COLO829 (cell line): ENCODE data around the gene RNASEH1.

ENCODE experiments used
- DNase-seq: peaks from one replicate; pipeline ENCODE4 v3.0.0; 2012; ENCODE audit warnings: low spot score

Gene RNASEH1, protein sequence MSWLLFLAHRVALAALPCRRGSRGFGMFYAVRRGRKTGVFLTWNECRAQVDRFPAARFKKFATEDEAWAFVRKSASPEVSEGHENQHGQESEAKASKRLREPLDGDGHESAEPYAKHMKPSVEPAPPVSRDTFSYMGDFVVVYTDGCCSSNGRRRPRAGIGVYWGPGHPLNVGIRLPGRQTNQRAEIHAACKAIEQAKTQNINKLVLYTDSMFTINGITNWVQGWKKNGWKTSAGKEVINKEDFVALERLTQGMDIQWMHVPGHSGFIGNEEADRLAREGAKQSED

DNA sequence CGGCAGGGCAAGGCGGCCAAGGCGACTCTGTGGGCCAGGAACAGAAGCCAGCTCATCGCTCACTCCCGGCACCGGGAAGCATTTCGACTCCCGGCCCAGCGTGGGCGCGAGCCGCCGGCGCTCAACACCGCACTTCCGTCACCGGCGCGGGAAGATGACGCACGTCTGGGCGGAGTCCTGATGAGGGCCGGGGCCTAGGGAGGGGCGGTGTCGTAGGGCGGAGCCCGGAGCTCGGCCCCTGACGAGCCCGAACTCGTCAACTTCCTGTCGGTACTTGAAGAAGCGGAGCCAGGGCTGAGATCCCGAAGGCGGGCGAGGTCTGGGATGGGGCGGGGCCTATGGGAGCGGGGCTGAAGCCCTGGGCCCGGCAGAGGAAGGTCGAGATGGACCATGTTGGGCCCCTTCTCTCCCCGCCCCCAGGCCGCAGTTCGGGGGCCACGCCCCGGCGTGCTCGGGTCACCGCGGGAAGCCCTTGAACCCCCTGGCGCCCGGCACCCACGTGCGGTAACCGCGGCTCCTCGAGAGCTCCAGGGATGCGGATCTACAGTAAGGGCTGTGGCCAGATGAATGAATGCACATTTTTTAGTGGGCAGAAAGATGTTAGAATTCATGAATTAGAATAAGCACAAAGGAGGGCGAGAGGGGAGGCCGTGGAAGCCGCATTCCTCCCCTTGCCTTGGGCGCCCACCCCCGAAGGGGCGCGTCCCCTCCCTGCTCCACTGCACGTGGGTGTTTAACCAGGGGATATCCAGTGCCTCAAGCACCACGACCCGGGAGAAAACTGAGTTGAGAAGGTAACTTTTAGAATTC lies at the start of gene RNASEH1:
Gene RNASEH1 (minus strand): TSS at position 129 of the 810 bp plus-strand sequence. CDS start 73 bp downstream, at position 56.
- peak; percentile 100 for DNase-seq

GRCh38 chr2:3606370-3607201 lies 48.5 kb upstream of the RNASEH1 start:
- DNase-seq: no peak

DNA sequence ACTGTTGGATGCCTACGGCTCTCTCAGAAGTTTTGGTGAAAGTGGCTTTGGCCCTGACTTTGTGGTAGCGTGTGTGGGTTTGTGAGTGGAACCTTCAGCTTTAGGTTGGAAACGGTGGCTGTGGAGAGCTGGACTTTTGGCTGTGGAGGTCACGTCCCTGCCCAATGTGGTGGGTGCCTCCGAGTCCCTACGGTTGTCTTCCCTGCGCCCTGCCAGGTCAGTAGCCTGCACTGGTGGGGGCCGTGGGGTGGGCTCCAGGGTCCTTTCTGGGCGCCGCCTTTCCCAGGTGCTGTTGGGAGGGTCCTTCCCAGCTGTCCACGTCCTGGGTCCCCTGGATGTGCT lies 47.9 kb upstream of the RNASEH1 start:
- DNase-seq: no peak

GRCh38 chr2:3604991-3605961 lies 47.1 kb upstream of the RNASEH1 start:
- DNase-seq: peak; percentile 89

- no peak for DNase-seq
Observed at GRCh38 chr2:3604207-3604877, 46.2 kb upstream of the RNASEH1 start.

DNA sequence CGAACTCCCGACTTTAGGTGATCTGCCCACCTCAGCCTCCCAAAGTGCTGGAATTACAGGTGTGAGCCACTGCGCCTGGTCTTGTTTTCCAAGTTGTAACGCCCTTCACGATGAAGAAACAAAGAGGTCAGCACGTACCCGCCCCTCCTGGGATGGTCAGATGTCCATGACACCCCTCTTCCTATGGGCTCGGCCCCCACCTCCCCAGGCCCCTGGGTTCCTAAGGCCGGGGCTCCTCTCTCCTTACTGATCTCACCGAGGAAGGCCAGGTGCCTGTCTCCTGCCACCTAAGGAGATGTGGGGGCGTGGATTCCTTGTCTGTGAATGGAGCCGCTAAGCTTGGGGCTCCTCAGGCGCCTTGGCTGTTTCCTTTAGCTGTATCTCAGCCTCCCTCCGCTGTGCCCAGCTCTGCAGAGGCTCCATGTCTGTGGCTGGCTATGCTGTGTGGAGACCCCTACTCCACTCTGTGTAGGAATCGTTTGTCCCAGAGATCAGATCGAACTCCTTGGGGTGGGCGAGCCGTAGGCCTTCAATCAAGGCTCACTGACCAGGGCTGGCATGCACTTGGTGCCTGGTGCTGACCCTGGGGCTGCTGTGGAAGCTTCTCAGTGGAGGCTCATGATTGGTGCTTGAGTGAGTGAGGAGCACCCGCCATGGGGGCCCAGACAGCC lies 45.5 kb upstream of the RNASEH1 start:
- no peak for DNase-seq

DNA sequence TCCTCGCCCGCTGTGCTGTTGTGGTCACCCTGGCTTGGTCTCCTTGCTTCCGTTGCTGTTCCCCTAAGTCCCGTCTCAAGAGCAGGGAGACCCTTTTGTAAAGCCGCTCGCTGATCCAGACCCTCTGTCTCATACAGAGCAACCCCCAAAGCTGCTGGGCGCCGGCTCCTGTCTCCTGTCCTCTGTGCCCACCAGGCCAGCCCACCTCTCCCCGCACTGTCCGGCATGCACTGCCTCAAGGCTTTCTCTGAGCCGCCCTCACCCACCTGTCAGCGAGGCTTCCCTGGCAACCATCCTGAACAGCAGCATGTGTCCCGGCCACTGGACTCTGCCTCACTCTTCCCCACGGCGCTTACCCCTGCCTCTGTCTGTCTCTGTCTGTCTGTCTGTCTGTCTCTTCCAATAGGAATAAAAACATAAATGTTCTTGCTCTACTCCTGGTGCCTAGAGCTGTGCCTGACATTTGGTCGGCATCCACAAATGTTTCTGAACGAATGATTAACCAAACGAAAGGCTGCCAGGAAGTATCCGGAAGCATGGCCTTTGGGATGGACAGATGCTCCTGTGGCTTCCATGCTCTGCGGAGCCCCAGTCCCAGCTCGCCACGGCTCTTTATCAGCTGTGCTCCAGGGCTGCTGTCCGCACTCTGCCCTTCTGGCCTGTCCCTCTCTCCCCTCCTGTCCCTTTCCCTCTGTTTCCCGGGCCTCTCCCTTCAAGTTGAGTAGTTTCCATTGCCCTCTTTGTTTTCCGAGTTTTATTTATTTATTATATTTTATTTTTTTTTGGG lies 44.6 kb upstream of the RNASEH1 start:
- no peak for DNase-seq

DNA sequence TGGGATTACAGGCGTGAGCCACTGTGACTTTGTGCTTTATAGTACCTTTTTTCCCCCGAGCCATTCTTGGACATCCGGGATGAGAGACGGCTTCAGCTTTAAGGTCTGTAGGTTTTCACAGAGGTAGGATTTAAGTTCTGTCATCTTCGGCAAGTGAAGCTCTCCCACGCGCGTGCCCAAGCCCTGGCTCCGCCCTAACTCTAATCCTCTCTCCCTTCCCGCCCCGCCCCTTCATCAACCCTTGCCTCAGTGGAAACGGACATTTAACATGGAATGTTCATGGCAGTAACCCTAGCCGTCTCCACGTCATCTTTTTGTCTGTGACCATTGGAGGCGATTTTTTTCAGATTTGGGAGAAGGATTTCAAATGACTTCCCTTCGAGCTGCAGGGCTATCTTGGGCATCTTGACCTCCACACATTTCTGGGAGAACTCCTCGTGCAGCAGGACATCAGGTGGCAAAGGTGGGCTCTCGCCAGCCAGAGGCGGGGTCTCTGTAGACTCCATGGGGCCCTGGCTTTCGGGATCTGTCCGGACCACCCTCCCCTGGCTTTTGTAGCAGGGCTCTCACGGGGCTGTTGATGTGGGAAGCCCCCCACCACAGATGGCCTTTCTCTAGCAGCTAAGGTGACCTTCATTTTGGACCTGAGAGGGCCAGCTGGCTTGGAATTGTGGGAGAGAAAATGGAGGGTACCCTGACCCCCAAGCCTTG lies 43.6 kb upstream of the RNASEH1 start:
- no peak for DNase-seq

- DNase-seq: no peak
Observed at GRCh38 chr2:3600256-3600855, 42.2 kb upstream of the RNASEH1 start.

DNA sequence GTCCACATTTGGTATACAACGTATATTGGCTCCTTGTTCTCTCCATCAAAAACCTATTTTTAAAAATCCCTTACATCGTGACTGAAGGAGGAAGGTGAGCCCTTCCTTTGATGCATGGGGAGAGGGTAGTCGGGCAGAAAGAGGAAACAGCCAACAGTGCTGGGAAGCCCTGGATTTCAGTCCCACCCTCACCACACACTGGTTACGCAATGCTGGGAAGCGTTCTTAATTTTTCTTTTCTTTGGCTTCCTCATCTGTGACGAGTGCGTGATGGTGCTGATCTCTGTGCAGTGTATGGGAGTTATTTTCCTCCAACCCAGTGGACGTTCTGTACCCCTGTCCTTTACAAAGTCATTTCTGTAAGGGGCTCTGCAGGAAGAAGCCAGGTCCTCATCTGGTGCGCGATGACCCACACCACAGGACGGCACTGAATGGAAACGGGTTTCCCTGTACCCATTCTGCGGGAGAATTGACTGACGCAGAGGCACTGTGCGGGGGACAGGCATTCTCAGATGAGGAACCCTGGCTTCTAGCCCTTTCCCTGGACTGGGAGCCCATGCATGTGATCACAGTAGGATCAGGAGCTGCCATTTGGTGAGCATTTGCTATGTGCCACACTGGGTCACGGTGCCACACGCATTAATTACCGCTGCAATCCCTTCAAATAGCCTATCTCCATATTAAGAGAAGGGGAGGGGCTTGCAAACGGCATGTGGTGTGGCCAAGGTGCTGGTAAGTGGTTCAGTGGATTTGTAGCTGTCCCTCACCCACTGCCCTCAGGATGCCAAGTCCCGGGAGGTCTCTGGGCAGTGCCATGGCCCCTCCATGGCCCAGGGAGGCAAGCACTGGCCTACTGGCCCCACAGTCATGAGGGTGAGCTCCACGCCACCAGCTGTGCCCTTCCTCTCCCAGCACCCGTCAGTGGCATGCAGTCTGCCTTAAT lies 41.0 kb upstream of the RNASEH1 start:
- no peak for DNase-seq

GRCh38 chr2:3598197-3598910 lies 40.2 kb upstream of the RNASEH1 start:
- no peak for DNase-seq

DNA sequence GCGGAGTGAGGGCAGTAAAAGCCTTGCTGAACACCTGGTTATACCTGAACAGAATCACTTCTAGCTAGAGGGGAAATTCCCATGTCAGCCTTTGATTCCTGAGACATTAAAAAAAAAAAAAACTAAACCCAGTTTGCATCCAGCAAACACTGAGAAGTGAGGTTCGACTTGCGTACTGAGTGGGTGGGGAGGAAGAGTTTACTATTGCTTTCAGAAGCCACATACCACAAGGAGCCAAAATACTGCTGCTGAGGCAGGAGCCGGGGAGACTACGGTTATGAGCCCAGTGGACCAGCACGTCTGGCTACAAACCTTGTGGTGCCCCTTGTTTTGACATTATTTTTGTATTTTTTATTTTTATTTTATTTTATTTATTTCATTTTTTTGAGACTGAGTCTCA lies 39.4 kb upstream of the RNASEH1 start:
- no peak for DNase-seq

GRCh38 chr2:3596901-3597417 lies 38.8 kb upstream of the RNASEH1 start:
- DNase-seq: no peak

- DNase-seq: no peak
Observed at GRCh38 chr2:3595985-3596384, 37.9 kb upstream of the RNASEH1 start.

DNA sequence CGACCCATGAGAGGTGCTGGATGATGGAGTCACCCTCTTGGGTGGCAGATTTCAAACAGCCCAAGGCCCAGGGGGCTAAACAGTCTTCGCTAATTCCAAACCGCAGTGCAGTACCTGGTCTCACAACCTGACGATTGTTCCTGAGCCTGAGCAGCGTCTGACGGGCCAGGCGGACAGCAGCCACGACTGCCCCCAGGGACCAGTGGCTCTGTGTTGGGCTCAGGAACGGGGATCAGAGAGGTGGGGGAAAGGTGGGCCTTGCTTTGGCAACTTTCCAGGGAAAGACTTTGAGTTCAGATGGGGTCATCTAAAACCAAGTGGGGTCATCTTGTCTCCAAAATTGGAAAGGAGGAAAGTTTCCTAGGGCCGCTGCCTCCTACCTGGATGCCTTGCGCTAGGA lies 37.3 kb upstream of the RNASEH1 start:
- DNase-seq: no peak

GRCh38 chr2:3594493-3595281 lies 36.6 kb upstream of the RNASEH1 start, which contains the start of gene COLEC11:
Gene COLEC11 (plus strand): TSS chr2:3595112. CDS start chr2:3604341, 9,229 bp downstream.
- DNase-seq: no peak
